Renal pelvis (tissue), 4 donors: Measurements from ENCODE around the gene DHDDS. TPM values are rescaled to one million over a fixed set of nuclear protein-coding genes. Genes with fewer than 3 reads are reported as not detected.
"Not testable (repeated sequence)": the region's sequence is repeated elsewhere in the genome, so short reads cannot be mapped to it uniquely, and the experiment has no call there.

Source experiments
- DNase-seq: peaks from one replicate; pipeline ENCODE4 v3.0.0-alpha.2; 2013
- polyA plus RNA-seq, 3 donors: library from polyadenylated mRNA; unstranded; fragments of 120-200 nt; gene quantifications; one replicate each; pipeline ENCODE4 v1.2.1, GENCODE V29; 2013; ENCODE audit not compliant: insufficient read length in 3 of 3

Gene DHDDS
- polyA plus RNA-seq, 3 donors: 34.5 to 45.6 (median 42.7) TPM

- peak; percentile 93 for DNase-seq
Measured at GRCh38 chr1:26472901-26473845, 41.1 kb downstream of the DHDDS start.

GRCh38 chr1:26474818-26475217, 42.7 kb downstream of the DHDDS start:
- DNase-seq: no peak

GRCh38 chr1:26475989-26476388, 43.9 kb downstream of the DHDDS start:
- DNase-seq: no peak

GRCh38 chr1:26476958-26477357, 44.8 kb downstream of the DHDDS start:
- no peak for DNase-seq

GRCh38 chr1:26477446-26478152, 45.5 kb downstream of the DHDDS start:
- DNase-seq: no peak

- no peak for DNase-seq
Measured at GRCh38 chr1:26478159-26478558, 46.0 kb downstream of the DHDDS start.

- DNase-seq: no peak
Measured at GRCh38 chr1:26478988-26479387, 46.9 kb downstream of the DHDDS start.

GRCh38 chr1:26482921-26483320, 50.8 kb downstream of the DHDDS start:
- no peak for DNase-seq

- no peak for DNase-seq
Measured at GRCh38 chr1:26483980-26484379, 51.9 kb downstream of the DHDDS start.

- DNase-seq: no peak
Measured at GRCh38 chr1:26490155-26490554, 58.0 kb downstream of the DHDDS start.

GRCh38 chr1:26493267-26493666, 61.1 kb downstream of the DHDDS start:
- no peak for DNase-seq

- no peak for DNase-seq
Measured at GRCh38 chr1:26493938-26494337, 61.8 kb downstream of the DHDDS start.

GRCh38 chr1:26496861-26497260, 64.7 kb downstream of the DHDDS start:
- peak; percentile 58 for DNase-seq

GRCh38 chr1:26498894-26499293, 66.8 kb downstream of the DHDDS start:
- DNase-seq: no peak

- DNase-seq: peak; percentile 80
Measured at GRCh38 chr1:26500488-26501175, 68.5 kb downstream of the DHDDS start.

GRCh38 chr1:26510711-26511110, 78.6 kb downstream of the DHDDS start:
- DNase-seq: not testable (repeated sequence)

GRCh38 chr1:26515836-26516235, 83.7 kb downstream of the DHDDS start:
- DNase-seq: not testable (repeated sequence)

- DNase-seq: no peak
Measured at GRCh38 chr1:26516987-26517765, 85.1 kb downstream of the DHDDS start.

GRCh38 chr1:26517766-26518049, 85.6 kb downstream of the DHDDS start:
- no peak for DNase-seq

- no peak for DNase-seq
Measured at GRCh38 chr1:26518355-26518754, 86.2 kb downstream of the DHDDS start.

- DNase-seq: no peak
Measured at GRCh38 chr1:26520339-26520738, 88.2 kb downstream of the DHDDS start.
